GM12865 (cell line): ENCODE data around the gene TMEM132D.

Experiments used
- DNase-seq: peaks from one replicate; pipeline ENCODE4 v3.0.0; 2010; ENCODE audit warnings: low read depth
- H3K4me3 ChIP-seq: 2 replicates; pipeline ENCODE4 v1.5.1; 2011; ENCODE audit warnings: mild to moderate bottlenecking, low read depth, low read length, control low read depth
- TF ChIP-seq, protein P1 (sequence below): IDR thresholded peaks from 2 replicates; pipeline ENCODE4 v1.5.1; 2011; ENCODE audit warnings: low read length, control low read depth, low read depth, inconsistent platforms; ENCODE audit not compliant: insufficient read depth; ENCODE audit errors: missing control alignments

The TMEM132D gene

DNA sequence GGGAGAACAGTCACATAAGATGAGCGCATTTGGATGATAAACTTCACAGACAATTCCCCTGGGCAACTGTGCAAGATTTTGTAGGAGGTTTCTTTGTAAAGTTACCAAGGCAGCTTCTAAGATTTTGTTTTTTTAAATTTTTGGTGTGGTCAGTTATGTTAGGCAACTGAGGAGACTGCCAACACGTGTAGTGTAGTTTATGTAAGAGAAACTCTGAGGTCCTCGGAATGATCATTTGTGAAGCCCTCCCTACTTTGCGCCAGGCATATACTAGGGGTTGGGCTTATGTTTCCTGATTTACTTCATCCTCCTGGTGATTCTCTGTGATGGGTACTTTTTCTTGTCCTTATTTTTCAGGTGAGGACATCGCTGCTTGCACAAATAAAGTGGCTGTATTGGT is 433.6 kb downstream of the TMEM132D start:
- H3K4me3 ChIP-seq, result no peak overlapping the region
- TF ChIP-seq, protein P1, sequence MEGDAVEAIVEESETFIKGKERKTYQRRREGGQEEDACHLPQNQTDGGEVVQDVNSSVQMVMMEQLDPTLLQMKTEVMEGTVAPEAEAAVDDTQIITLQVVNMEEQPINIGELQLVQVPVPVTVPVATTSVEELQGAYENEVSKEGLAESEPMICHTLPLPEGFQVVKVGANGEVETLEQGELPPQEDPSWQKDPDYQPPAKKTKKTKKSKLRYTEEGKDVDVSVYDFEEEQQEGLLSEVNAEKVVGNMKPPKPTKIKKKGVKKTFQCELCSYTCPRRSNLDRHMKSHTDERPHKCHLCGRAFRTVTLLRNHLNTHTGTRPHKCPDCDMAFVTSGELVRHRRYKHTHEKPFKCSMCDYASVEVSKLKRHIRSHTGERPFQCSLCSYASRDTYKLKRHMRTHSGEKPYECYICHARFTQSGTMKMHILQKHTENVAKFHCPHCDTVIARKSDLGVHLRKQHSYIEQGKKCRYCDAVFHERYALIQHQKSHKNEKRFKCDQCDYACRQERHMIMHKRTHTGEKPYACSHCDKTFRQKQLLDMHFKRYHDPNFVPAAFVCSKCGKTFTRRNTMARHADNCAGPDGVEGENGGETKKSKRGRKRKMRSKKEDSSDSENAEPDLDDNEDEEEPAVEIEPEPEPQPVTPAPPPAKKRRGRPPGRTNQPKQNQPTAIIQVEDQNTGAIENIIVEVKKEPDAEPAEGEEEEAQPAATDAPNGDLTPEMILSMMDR, result no peak

DNA sequence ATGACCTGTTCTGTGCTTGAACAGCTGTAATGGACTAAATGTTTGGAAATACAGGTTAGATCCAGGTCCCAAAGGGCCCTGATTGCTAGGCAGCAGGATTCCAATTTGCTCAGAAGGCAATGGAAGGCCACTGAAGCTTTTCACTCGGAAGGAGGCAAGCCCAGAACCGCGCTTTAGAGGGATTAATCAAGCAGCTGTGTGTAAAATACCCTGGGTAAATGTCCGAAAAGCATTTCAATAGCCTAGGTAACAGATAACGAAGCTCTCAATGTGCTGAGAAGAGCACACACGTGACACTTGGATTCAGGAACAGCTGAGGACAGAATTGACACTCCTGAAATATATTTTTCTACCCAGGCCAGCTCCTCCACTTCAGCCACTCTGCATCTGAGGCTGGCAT is 436.1 kb downstream of the TMEM132D start:
- H3K4me3 ChIP-seq, result no peak overlapping the region
- no peak for DNase-seq
- TF ChIP-seq, protein P1, result no peak

More for the DNA sequence above, 433.6 kb downstream of the TMEM132D start:
- DNase-seq, result no peak

DNA sequence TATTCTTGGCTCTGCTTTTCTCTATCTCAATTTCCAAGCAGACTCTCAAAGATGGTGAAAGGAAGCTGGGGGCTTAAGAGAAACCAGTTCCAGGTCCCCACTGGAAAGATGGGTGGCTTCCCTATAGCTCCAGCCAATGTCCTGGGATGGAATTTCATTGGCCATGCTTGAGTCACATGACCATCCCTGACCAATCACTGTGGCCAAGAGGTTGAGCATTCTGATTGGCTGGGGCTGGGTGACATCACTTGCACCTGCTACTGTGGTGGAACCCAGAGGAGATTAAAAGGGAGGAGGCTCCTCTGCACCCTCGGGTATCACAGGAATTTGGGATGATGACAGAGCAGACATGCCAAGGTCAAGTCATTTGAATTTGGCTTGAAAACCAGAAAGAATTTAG is 436.5 kb downstream of the TMEM132D start:
- no peak for DNase-seq
- no peak overlapping the region for H3K4me3 ChIP-seq
- TF ChIP-seq, protein P1, result no peak

DNA sequence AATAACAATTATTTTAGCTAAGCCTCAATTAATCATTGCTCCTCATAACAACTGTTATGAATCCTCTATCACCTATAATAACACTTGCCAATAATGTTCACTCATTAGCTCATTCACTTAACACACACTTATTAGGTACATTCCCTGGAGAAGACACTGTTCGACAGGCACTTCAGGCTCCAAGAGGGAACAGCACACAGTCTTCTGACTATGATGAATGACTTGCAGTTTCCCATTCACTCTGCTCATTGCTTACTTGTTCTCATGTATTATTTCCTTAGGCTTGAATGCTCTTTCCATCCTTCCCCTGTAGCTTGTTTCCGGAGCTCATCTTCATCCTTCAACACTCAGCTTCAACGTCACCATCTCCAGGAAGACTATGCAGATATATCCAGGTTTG is 437.3 kb downstream of the TMEM132D start:
- no peak for DNase-seq
- TF ChIP-seq, protein P1, result no peak
- no peak overlapping the region for H3K4me3 ChIP-seq

DNA sequence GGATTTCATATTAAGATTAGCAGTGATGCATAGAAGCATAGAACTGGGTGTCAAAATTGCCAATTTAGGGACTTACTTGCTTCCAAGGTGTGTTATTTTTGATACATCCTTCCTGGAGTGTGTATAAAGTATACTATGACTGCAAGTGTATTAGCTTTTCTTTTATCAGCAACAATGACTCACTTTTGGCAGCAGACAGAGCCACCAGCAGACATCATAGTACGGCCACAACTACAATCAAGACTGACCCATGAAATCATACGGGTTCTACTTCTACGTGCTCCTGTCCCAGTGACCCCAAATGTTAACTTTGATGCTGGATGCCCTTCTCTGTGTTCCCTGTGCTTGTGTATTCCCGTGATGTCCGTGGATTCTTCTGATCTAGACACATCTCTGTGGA is 443.9 kb downstream of the TMEM132D start:
- H3K4me3 ChIP-seq, result no peak overlapping the region
- TF ChIP-seq, protein P1, result no peak
- no peak for DNase-seq

DNA sequence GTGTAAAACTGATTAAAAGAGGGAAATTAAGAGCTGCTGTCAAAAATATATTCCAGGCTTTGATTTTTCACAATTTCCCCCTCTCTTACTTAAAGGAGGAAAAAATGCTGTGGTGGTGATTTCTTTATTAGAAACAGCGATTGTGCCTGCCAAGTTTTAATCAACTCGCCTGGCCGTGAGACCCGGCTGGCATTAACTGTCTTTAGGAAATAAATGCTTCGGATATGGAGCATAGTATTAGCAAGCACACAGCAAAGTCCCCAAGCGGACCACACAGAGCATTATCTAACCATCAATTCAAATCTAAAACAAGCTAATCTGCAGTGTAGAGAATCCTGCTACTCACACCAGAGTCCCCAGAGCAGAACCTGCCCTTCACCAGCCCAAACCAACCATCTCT is 457.1 kb downstream of the TMEM132D start:
- no peak overlapping the region for H3K4me3 ChIP-seq
- TF ChIP-seq, protein P1, result no peak
- DNase-seq, result no peak

DNA sequence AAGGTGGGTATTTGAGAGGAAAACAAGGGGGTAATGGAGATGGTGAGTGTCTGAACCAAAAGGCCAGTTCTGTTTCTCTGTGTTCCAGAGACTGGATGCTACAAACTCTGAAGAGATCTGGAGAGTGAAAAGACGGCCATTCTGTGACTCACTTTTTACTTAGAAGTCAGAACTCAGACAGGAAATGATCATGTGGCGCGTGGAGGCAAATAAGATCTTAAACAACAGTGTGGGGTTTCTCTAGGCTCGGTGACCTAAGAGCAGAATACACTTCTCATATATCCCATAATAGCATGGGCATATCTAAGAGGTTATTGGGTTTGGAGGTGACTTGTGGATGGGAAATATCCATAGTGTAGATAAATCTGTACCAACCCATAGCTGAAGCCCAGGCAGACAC is 463.5 kb downstream of the TMEM132D start:
- no peak overlapping the region for H3K4me3 ChIP-seq
- TF ChIP-seq, protein P1, result no peak
- no peak for DNase-seq
